ENCODE results near the gene DLGAP1. TPM values are rescaled to one million over a fixed set of nuclear protein-coding genes. Genes with fewer than 3 reads are reported as not detected.

Gene DLGAP1
- total and polyA plus RNA-seq, 2 of the 13 experiments (the other 11 are each of a cell fraction or from before 2014, with no cell fraction given) = 0.01 TPM; not detected in 1

DNA sequence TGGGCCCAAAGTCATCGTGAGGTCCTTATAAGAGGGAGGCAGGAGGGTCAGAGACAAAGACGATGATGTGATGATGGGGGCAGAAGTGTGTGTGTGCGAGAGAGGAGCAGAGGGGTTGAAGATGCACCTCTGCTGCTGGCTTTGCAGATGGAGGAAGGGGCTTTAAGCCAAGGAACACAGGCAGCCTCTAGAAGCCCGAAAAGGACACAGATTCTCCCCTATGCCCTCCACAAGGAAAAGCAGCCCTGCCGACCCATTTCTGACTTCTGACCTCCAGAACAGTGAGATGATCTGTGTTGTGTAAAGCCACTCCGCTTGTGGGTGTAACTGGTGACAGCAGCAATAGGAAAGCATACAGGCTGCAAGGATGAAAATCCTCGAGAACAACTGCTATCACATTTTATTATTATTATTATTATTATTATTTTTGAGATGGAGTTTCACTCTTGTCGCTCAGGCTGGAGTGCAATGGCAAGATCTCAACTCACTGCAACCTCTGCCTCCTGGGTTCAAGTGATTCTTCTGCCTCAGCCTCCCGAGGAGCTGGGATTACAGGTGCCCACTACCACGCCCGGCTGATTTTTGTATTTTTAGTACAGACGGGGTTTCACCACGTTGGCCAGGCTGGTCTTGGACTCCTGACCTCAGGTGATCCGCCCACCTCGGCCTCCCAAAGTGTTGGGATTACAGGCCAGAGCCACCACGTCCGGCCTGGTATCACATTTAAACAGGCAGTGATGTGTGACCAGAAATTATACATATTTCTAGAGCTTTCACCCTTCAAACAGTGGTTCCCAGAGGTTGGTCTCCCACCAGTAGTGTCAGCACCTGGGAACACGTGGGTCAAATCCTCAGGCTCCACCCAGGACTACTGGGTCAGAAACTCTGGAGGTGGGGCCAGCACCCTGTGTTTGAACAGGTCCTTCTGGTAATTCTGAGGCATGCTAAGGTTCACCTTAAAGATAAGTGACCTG is 834.7 kb downstream of the DLGAP1 start (continued):
- TF ChIP-seq ZBTB21 (CRISPR knock-in tag; IDR thresholded peaks at IDR 0.05) = no peak
- TF ChIP-seq, protein P1, sequence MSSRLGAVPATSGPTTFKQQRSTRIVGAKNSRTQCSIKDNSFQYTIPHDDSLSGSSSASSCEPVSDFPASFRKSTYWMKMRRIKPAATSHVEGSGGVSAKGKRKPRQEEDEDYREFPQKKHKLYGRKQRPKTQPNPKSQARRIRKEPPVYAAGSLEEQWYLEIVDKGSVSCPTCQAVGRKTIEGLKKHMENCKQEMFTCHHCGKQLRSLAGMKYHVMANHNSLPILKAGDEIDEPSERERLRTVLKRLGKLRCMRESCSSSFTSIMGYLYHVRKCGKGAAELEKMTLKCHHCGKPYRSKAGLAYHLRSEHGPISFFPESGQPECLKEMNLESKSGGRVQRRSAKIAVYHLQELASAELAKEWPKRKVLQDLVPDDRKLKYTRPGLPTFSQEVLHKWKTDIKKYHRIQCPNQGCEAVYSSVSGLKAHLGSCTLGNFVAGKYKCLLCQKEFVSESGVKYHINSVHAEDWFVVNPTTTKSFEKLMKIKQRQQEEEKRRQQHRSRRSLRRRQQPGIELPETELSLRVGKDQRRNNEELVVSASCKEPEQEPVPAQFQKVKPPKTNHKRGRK (CRISPR knock-in tag; IDR thresholded peaks at IDR 0.05) = no peak
- no peak for TF ChIP-seq SIN3B (IDR thresholded peaks at IDR 0.05; ENCODE audit: low read length)
- no peak for TF ChIP-seq ZNF44 (CRISPR knock-in tag; IDR thresholded peaks at IDR 0.05)
- TF ChIP-seq PCBP2 (optimal IDR thresholded peaks at IDR 0.05; ENCODE audit: low read depth, low read length, poor library complexity, severe bottlenecking) = no peak
- TF ChIP-seq DZIP1 (CRISPR knock-in tag; IDR thresholded peaks at IDR 0.05) = no peak
- no peak for TF ChIP-seq ZHX1 (CRISPR knock-in tag; IDR thresholded peaks at IDR 0.05; ENCODE audit: low read depth)
- no peak for TF ChIP-seq SP2 (CRISPR knock-in tag; IDR thresholded peaks at IDR 0.05)
- no peak for TF ChIP-seq ZNF572 (CRISPR knock-in tag; IDR thresholded peaks at IDR 0.05)
- no peak for TF ChIP-seq ZNF510 (CRISPR knock-in tag; IDR thresholded peaks at IDR 0.05; ENCODE audit: low read depth)
- TF ChIP-seq, protein P2, sequence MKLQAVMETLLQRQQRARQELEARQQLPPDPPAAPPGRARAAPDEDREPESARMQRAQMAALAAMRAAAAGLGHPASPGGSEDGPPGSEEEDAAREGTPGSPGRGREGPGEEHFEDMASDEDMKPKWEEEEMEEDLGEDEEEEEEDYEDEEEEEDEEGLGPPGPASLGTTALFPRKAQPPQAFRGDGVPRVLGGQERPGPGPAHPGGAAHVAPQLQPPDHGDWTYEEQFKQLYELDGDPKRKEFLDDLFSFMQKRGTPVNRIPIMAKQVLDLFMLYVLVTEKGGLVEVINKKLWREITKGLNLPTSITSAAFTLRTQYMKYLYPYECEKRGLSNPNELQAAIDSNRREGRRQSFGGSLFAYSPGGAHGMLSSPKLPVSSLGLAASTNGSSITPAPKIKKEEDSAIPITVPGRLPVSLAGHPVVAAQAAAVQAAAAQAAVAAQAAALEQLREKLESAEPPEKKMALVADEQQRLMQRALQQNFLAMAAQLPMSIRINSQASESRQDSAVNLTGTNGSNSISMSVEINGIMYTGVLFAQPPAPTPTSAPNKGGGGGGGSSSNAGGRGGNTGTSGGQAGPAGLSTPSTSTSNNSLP (IDR thresholded peaks at IDR 0.05; ENCODE audit: low read depth, low read length) = no peak
- TF ChIP-seq, protein P3, sequence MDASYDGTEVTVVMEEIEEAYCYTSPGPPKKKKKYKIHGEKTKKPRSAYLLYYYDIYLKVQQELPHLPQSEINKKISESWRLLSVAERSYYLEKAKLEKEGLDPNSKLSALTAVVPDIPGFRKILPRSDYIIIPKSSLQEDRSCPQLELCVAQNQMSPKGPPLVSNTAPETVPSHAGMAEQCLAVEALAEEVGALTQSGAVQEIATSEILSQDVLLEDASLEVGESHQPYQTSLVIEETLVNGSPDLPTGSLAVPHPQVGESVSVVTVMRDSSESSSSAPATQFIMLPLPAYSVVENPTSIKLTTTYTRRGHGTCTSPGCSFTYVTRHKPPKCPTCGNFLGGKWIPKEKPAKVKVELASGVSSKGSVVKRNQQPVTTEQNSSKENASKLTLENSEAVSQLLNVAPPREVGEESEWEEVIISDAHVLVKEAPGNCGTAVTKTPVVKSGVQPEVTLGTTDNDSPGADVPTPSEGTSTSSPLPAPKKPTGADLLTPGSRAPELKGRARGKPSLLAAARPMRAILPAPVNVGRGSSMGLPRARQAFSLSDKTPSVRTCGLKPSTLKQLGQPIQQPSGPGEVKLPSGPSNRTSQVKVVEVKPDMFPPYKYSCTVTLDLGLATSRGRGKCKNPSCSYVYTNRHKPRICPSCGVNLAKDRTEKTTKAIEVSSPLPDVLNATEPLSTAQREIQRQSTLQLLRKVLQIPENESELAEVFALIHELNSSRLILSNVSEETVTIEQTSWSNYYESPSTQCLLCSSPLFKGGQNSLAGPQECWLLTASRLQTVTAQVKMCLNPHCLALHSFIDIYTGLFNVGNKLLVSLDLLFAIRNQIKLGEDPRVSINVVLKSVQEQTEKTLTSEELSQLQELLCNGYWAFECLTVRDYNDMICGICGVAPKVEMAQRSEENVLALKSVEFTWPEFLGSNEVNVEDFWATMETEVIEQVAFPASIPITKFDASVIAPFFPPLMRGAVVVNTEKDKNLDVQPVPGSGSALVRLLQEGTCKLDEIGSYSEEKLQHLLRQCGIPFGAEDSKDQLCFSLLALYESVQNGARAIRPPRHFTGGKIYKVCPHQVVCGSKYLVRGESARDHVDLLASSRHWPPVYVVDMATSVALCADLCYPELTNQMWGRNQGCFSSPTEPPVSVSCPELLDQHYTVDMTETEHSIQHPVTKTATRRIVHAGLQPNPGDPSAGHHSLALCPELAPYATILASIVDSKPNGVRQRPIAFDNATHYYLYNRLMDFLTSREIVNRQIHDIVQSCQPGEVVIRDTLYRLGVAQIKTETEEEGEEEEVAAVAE (CRISPR knock-in tag; IDR thresholded peaks at IDR 0.05; ENCODE audit: borderline replicate concordance) = no peak
- no peak for TF ChIP-seq GABPA (IDR thresholded peaks at IDR 0.05; ENCODE audit: low read depth, low read length)
- TF ChIP-seq GABPA (CRISPR knock-in tag; IDR thresholded peaks at IDR 0.05; ENCODE audit: low read depth) = no peak
- TF ChIP-seq HES4 (CRISPR knock-in tag; IDR thresholded peaks at IDR 0.05; ENCODE audit: borderline replicate concordance) = no peak

Measured in HepG2 (cell line).